Chondrocyte (in vitro differentiated cells): ENCODE data around the gene ANKMY1. TPM values are rescaled to one million over a fixed set of nuclear protein-coding genes. Genes with fewer than 3 reads are reported as not detected.

Source experiments
- DNase-seq: peaks from one replicate; pipeline ENCODE4 v3.0.0; 2021; ENCODE audit warnings: mixed read lengths, low spot score
- H3K27ac Mint-ChIP-seq: one replicate; pipeline ENCODE4 v1.8.0; 2021; ENCODE audit warnings: mild to moderate bottlenecking, moderate library complexity, mixed read lengths; ENCODE audit not compliant: unreplicated experiment
- H3K27me3 Mint-ChIP-seq: 2 replicates; pipeline ENCODE4 v1.8.0; 2021; ENCODE audit warnings: low read depth, mixed read lengths
- H3K36me3 Mint-ChIP-seq: 2 replicates; pipeline ENCODE4 v1.8.0; 2021; ENCODE audit warnings: low read depth, mixed read lengths
- H3K4me1 Mint-ChIP-seq: 2 replicates; pipeline ENCODE4 v1.8.0; 2021; ENCODE audit warnings: low read depth, mild to moderate bottlenecking, mixed read lengths
- H3K4me3 Mint-ChIP-seq: one replicate; pipeline ENCODE4 v1.8.0; 2021; ENCODE audit warnings: mild to moderate bottlenecking, moderate library complexity, mixed read lengths; ENCODE audit not compliant: unreplicated experiment
- H3K9me3 Mint-ChIP-seq: 2 replicates; pipeline ENCODE4 v1.8.0; 2021; ENCODE audit warnings: low read depth, mixed read lengths
- total RNA-seq: library from RNA; stranded (reverse); gene quantifications from 3 replicates; pipeline ENCODE4 v1.2.1, GENCODE V29; 2021
- TF ChIP-seq, protein P1 (sequence below): fragments of 200-600 bp; sonication (generic); IDR thresholded peaks from 2 replicates; pipeline ENCODE4 v1.5.0; 2021; ENCODE audit warnings: antibody characterized with exemption, mild to moderate bottlenecking, moderate library complexity

Gene ANKMY1
- total RNA-seq, 1 donor from 2014 or later: 10.8 TPM

DNA sequence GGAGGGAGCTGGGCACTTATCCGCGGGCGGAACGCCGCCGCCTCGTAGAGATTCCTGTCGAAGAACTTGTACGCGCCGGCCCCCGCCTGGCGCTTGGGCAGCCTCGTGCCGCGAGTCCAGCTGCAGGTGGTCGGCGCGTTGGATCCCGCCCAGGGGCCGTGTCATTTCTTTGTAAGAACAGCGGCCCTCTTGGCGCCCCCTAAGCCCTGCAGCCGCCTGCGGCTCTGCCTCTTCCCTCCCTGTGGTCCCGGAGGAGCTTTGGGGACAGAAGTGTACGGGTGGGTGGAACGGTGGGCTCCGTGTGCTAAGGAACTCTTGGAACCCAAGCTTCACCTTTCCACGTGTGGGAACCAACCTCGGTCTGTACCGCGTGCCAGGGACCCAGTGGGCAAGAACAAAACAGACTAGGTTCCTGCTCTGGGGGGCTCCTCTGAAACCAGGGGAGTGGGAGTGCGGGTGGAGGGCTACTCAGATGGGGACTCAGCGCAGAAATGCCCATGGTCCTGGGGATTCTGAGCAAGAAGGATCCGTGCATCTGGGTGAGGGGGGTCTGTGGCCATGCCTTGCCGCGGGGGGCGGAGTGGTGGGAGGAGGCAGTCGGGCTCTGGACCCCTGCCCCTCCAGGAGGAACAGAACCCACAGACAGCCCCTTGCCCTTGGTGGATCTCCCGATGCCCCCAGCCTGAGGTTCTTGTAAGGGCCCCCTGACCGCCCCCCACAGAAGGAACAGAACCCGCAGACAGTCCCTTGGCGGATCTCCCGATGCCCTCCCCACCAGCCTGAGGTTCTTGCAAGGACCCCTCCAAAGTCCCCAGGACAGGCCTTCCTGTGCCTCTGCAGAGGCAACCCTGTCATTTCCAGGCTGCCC is 120.9 kb downstream of the ANKMY1 start:
- DNase-seq: no peak
- H3K4me1 Mint-ChIP-seq: peaks cover 31% of the 10 kb centered on the region
- peak overlapping the region; percentile 75 for H3K4me3 Mint-ChIP-seq
- no peaks in the 10 kb centered on the region for H3K9me3 Mint-ChIP-seq
- no peaks in the 10 kb centered on the region for H3K36me3 Mint-ChIP-seq
- H3K27ac Mint-ChIP-seq: peak overlapping the region; percentile 45
- TF ChIP-seq, protein P1, sequence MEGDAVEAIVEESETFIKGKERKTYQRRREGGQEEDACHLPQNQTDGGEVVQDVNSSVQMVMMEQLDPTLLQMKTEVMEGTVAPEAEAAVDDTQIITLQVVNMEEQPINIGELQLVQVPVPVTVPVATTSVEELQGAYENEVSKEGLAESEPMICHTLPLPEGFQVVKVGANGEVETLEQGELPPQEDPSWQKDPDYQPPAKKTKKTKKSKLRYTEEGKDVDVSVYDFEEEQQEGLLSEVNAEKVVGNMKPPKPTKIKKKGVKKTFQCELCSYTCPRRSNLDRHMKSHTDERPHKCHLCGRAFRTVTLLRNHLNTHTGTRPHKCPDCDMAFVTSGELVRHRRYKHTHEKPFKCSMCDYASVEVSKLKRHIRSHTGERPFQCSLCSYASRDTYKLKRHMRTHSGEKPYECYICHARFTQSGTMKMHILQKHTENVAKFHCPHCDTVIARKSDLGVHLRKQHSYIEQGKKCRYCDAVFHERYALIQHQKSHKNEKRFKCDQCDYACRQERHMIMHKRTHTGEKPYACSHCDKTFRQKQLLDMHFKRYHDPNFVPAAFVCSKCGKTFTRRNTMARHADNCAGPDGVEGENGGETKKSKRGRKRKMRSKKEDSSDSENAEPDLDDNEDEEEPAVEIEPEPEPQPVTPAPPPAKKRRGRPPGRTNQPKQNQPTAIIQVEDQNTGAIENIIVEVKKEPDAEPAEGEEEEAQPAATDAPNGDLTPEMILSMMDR: no peak
- H3K27me3 Mint-ChIP-seq: no peaks in the 10 kb centered on the region

DNA sequence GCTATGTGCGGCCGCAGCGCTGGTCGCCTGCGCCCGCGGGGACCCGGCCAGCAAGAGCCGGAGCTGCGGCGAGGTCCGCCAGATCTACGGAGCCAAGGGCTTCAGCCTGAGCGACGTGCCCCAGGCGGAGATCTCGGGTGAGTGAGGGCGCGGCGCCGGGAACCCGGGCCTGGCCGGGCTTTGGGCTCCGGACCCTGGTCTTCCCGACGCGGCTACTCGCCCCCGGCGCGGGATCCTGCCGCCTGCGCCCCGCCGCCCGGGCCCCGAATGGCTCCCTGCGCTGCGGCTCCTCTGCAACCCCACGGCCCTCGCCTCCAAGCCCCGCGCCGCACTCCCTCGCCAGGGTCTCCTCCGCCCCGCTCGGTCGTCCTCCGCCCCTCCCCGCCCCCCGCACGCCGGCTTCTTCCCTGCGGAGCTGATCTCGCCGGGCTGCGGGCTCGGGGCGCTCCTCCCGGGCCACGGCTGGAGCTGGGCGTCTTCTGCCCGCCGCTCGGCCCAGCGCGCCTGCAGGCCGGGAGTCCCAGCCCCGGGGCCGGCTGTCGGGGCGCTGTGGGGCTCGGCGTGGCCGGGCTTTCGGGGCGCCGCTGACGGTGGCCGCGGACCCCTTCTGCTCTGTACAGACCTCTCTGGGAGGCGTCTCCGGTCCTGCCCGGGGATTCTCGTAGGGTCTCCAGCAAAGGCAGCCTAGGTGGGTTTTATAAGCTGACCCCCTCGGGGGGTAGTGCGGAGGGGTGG is 121.7 kb downstream of the ANKMY1 start:
- Mint-ChIP-seq H3K27me3 (no peaks in the 10 kb centered on the region), H3K36me3 (no peaks in the 10 kb centered on the region), H3K4me1 (peaks cover 31% of the 10 kb centered on the region), H3K4me3 (peak overlapping the region; percentile 75), H3K27ac (peak overlapping the region; percentile 45), H3K9me3 (no peaks in the 10 kb centered on the region)
- DNase-seq: no peak
- TF ChIP-seq, protein P1: no peak

DNA sequence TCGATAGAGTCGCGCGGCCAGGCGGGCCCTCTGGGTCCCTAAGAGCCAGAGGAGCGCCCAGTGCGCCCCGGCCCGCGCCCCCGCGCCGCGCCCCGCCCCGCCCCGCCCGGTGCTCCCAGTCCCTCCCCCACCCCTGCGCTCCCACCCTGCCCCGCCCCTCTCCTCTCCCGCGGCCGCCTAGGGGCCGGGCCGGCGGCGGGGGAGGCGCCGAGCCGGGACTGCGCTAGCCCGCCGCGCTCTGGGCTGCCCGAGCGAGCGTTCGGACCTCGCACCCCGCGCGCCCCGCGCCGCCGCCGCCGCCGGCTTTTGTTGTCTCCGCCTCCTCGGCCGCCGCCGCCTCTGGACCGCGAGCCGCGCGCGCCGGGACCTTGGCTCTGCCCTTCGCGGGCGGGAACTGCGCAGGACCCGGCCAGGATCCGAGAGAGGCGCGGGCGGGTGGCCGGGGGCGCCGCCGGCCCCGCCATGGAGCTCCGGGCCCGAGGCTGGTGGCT is 122.3 kb downstream of the ANKMY1 start, which contains the start of gene GPC1:
GPC1 (plus strand) TSS at position 207 of the 491 bp plus-strand sequence; CDS start at position 463, 256 bp downstream.
- Mint-ChIP-seq H3K36me3 (no peaks in the 10 kb centered on the region), H3K4me1 (peaks cover 31% of the 10 kb centered on the region), H3K27ac (peak within 1 kb of the TSS; percentile 88), H3K4me3 (peak within 1 kb of the TSS; percentile 79), H3K9me3 (no peaks in the 10 kb centered on the region), H3K27me3 (no peaks in the 10 kb centered on the region)
- TF ChIP-seq, protein P1: no peak
- DNase-seq: no peak

DNA sequence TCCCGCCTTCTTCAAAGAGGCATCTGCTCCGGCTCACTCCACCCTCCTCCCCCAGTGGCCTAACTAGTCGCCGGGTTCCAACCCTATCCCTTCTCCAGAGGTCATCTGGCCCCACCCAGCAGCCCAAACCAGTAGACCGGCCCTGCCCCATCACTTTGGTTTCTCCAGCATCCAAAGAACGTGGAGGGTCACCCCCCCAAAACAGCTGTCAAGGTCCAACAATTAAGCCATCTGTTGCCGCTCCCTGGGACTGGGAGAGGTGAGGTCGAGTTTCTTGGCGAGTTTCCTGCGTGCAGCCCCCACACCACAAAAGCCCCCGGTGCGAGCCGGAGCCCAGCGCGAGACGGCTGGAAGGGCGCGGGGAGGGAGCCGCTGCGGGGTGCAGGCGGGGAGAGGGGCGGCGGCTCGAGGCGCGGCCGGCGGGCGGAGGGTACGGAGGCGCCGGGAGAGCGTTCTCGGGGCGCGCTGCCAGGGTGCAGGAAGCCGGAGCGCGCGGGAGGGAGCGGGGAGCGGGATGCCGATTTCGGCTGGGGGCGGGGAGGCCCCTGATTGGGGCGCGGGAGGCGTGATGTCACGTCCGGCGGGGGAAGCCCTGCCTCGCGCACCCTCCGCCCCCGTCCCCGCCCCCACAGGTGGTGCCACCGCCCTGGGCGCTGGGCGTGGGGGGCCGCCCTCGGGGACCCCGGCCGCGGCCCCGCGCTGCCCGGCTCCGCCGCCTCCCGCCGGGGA is 122.9 kb downstream of the ANKMY1 start:
- H3K27ac Mint-ChIP-seq: peak overlapping the region; percentile 88
- H3K27me3 Mint-ChIP-seq: no peaks in the 10 kb centered on the region
- DNase-seq: peak; percentile 95
- peaks cover 31% of the 10 kb centered on the region for H3K4me1 Mint-ChIP-seq
- H3K36me3 Mint-ChIP-seq: no peaks in the 10 kb centered on the region
- peak overlapping the region; percentile 79 for H3K4me3 Mint-ChIP-seq
- H3K9me3 Mint-ChIP-seq: no peaks in the 10 kb centered on the region
- TF ChIP-seq, protein P1: no peak
